HG02571 (cell line): Measurements from ENCODE around the gene CCDC92B.
"Not testable (repeated sequence)": the region's sequence is repeated elsewhere in the genome, so short reads cannot be mapped to it uniquely, and the experiment has no call there.

Experiments
- ATAC-seq: cut with Tn5 transposase; IDR thresholded peaks from one replicate; pipeline ENCODE4 v1.9.1; 2021; ENCODE audit warnings: mild to moderate bottlenecking, moderate library complexity; ENCODE audit not compliant: unreplicated experiment

CCDC92B gene

DNA sequence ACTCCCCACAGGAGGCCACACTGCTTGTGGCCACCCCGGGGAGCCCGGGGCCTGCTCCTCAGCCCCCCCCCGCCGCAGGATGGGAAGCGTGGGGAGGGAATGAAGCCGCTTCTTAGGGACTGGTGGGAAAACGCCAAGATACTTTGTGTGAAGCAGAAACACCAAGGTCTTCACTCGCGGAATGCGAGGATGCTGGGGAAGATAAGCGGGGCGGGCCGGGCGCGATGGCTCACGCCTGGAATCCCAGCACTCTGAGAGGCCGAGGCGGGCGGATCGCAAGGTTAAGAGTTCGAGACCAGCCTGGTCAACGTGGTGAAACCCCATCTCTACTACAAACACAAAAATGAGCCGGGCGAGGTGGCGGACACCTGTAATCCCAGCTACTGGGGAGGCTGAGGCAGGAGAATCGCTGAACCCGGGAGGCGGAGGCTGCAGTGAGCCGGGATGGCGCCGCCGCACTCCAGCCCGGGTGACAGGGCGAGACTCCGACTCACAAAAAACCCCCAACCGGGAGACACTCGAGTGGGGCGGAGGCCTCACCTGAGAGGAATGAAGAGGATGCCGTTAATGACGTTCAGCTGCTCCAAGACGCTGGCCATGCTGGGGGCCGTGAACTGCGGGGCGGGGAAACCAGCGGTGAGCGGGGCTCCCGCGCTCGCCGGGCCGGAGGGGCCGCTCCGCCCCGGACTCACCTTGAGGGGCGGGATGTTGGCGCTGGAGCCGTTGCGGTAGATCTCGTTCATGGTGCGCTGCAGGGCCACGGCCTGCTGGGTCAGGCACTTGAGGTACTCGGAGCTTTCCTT is 58.2 kb downstream of the CCDC92B start:
- no peak for ATAC-seq

DNA sequence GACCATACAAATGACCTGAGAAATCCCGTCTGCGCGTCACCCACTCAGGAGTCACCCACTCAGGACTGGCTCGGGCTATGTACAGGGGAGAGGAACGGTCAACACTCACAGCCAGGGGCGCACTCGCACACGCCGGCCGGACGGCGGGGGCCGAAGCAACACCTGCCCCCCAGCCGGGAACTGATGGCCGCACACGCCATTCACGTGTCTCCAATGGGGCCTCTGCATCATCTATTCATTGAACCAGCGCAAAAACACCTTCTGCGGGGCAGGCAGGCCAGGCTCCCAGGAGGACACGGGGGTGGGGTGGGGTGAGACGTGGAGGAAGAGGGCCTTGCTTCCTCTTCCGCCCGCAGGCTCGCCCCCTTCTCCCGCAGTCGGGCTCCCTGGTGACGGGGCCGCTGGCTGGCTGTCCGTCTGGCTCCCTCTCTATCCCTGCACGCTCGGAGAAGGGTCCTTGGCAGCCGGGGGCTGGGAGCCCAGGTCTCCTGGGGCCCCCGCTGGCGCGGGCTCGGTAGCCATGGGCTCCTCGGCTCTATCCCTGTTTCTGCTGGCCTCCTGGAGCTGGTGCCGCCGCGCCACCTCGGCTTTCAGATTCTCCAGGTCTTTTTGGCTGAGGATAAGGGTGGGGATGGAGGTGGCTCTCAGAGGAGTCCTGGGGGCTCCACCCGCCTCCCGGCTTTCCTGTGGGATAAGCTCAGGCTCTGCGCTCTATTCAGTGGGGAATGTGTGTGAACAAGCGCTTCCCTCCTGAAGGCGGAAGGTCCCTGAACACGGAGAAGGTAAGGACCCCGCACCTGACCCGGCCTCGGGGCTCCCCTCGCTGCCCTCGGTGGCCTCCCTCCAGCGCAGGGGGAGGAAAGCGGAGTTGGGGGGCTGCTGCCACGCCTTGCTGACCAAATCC is 59.0 kb downstream of the CCDC92B start:
- no peak for ATAC-seq

DNA sequence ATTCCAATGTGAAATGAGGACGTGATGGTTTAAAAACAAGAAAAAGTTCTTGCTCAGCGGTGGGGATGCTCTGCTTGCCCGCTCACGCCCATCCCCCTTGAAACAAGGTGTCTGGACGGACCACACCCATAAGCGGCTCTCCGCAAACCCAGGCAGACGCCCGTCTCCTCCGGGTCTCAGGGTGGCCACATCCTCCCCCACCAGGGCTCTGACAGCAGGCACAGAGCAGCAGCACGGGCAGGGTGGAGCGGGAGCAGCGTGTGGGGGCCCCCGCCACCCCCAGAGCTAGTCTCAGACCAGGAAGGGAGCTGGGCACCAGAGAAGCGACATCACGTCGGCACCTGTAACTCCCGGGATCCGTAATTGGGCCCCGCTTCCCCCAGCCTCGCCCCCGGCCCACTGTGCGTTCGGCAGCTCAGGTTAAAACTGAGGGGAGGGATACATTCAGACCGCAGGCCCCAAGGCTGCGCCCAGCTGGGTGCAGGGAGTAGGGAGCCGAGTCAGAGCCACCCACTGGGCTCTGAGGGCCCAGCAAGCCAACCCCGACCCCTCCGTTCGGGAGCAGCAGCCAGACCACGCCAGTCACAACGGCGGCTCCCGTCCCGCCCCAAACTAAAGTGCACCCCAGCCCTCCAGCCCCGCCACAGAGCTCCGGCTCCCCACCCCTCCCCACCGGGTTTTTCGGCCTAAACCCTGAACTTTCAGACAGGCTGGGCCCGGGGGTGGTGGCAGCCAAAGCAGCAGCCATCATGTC is 59.9 kb downstream of the CCDC92B start:
- ATAC-seq, result no peak

DNA sequence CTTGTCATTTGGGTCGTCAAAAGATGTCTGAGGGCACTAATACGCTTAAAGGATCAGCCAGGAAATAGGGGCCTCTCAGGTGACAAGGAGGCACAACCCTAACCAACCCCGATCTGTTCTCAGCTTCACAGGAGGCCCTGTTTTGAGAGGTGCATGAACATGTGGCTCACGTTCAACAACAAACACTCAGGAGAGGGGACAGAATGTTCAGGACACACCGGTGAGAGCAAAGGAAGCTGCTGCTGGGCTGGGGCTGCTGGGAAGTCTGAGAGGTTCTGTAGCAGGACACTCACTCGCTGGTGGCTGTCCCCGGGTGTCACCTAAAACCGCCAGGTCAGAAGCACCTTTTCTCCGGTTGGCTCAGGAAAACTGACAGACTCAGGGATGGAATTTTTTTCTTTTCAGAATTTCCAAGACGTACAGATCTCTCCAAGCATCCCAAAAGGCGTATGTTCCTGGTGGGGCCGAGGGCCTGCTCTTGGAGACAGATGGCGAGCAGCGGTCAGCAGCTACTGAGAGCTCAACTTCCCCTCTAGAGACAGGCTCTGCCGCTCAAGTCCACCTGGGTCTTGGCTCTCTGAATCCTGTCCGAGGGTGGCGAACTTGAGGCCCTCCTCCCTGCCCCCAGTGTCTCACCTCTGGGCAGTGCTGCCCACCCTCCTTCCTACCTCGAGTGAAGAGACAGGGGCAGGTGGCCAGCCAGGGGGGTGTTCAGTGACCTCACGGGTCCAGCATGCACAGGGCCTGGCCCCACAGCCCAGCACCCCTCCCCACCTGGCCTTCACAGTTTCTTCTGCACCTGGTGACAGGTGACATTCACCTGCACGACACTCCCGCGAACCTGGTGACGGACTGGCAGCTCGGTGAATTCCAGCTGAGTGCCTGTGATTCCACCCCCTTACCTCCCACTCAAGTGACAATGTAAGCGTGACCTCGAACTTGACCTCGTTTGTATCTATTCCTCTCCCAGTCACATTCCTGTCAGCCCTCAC is 60.8 kb downstream of the CCDC92B start:
- ATAC-seq, result no peak

GRCh38 chr17:2687074-2687418 is 62.4 kb downstream of the CCDC92B start:
- ATAC-seq, result no peak

GRCh38 chr17:2685696-2686095 is 63.8 kb downstream of the CCDC92B start:
- no peak for ATAC-seq

DNA sequence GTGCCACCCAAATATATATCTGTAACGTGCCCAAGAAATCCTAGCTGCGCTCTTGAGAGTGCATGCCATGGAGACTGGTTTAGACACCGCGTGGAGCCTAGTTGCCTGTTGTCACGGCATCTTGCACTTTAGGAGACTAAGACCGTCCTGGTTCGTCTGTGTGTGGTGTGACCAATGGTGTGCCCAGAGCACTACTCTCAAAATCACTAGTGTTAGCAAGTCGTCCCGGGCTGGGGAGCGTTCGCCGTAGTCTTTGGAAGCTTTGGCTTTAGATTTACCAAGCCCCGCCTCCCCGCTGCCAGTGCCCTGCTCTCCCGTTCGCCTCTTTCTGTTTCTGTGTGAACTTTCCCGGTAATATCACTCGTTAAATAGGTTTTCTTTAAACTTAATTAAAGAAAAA is 64.9 kb downstream of the CCDC92B start:
- ATAC-seq, result no peak

- no peak for ATAC-seq
These were observed 65.5 kb downstream of the CCDC92B start for GRCh38 chr17:2683912-2684311.

GRCh38 chr17:2682176-2682938 is 67.1 kb downstream of the CCDC92B start:
- no peak for ATAC-seq

DNA sequence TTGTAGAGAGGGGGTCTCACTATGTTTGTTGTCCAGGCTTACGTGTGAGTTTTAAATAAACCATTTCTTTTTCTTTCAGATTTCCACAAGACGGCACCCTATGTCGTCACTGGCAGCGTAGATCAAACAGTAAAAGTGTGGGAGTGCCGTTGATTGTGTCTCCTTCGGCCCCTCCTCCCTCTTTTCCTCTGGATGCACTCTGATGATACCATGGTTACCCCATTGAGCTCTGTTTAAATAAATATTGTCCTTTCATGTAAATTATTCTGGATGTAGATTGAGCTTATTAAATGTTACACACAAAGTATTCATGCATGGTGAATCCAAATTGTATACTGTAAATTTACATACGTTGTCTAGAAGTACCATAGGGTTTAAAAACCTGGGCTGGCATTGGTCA is 67.8 kb downstream of the CCDC92B start:
- ATAC-seq, result no peak

- ATAC-seq, result no peak
These were observed 68.5 kb downstream of the CCDC92B start for GRCh38 chr17:2680961-2681360.

DNA sequence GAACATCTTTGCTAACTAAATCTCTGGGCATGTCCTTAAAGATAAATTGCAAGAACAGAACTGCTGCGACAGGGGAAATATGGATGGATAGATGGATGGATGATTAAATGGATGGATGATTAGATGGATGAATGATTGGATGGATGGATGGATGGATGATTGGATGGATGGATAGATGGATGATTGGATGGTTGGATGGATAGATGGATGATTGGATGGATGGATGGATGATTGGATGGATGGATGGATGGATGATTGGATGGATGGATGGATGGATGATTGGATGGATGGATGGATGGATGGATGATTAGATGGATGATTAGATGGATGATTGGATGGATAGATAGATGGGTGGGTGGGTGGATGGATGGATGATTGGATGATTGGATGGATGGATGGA is 70.2 kb downstream of the CCDC92B start:
- not testable (repeated sequence) for ATAC-seq
